HL-60 (cell line): ENCODE data around the gene ARHGAP24.

Source experiments
- DNase-seq, 2 experiments: peaks; one replicate each; pipeline ENCODE4 v3.0.0-alpha.2; 2010 to 2020; ENCODE audit warnings: low read depth in 1 of 2, low spot score in 1 of 2
- H3K27ac ChIP-seq: fragments of 250-450 bp; sonication (Bioruptor Pico); replicated peaks from 2 replicates; pipeline ENCODE4 v1.5.1; 2020; ENCODE audit warnings: mild to moderate bottlenecking, moderate library complexity
- H3K27me3 ChIP-seq: fragments of 250-450 bp; sonication (Bioruptor Pico); 2 replicates; pipeline ENCODE4 v1.5.1; 2021; ENCODE audit warnings: mild to moderate bottlenecking, moderate library complexity; ENCODE audit not compliant: insufficient read depth, poor library complexity, severe bottlenecking
- H3K4me3 ChIP-seq: replicated peaks from 2 replicates; pipeline ENCODE4 v1.5.1; 2011; ENCODE audit warnings: mild to moderate bottlenecking, control low read depth, low read length; ENCODE audit not compliant: insufficient read depth
- CTCF ChIP-seq: IDR thresholded peaks from one replicate; pipeline ENCODE4 v1.5.1; 2011; ENCODE audit warnings: low read length, control low read depth, inconsistent platforms; ENCODE audit not compliant: insufficient read depth
- GABPA ChIP-seq: IDR thresholded peaks from 2 replicates; pipeline ENCODE4 v1.6.1; 2012; ENCODE audit warnings: low read depth
- POLR2AphosphoS5 ChIP-seq: IDR thresholded peaks from 2 replicates; pipeline ENCODE4 v1.6.1; 2012; ENCODE audit warnings: low read depth
- REST ChIP-seq: IDR thresholded peaks from 2 replicates; pipeline ENCODE4 v1.6.1; 2012; ENCODE audit warnings: low read depth; ENCODE audit not compliant: insufficient replicate concordance
- SPI1 ChIP-seq: IDR thresholded peaks from 2 replicates; pipeline ENCODE4 v1.6.1; 2012; ENCODE audit warnings: low read depth, mild to moderate bottlenecking, borderline replicate concordance

Gene ARHGAP24

GRCh38 chr4:85610450-85610849 is 135.5 kb downstream of the ARHGAP24 start:
- TF ChIP-seq SPI1 (no peak), CTCF (no peak), REST (no peak), POLR2AphosphoS5 (no peak), GABPA (no peak)
- Histone ChIP-seq H3K4me3 (no peak overlapping the region), H3K27me3 (no peaks in the 10 kb centered on the region), H3K27ac (no peak overlapping the region)
- DNase-seq: no peak

- no peak for DNase-seq
- Histone ChIP-seq H3K27ac (no peak overlapping the region), H3K4me3 (no peak overlapping the region), H3K27me3 (no peaks in the 10 kb centered on the region)
- no peak for TF ChIP-seq SPI1
- TF ChIP-seq CTCF: no peak
- TF ChIP-seq REST: no peak
- TF ChIP-seq POLR2AphosphoS5: no peak
- TF ChIP-seq GABPA: no peak
Measured at GRCh38 chr4:85611661-85612060, 136.7 kb downstream of the ARHGAP24 start.

DNA sequence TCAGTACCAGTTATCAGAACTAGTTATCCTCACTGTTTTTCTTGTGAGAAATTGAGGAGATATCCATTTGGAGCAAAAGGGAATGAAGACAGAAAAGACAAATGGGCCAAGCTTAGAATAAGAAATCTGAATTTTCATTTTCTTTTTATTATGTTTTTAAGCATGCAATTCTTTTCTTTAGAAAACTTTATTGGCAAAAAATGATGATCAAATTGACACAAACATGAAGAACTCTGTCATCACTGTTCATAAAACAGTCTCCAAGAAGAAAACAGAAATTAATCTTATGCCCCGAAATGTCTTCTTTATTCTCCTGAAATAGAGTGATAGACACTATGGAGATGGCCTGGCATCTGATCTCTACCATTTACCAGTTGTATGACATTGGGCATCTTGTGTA is 139.0 kb downstream of the ARHGAP24 start:
- H3K27me3 ChIP-seq: no peaks in the 10 kb centered on the region
- no peak for DNase-seq
- TF ChIP-seq SPI1 (no peak), CTCF (no peak), POLR2AphosphoS5 (no peak), GABPA (no peak), REST (no peak)
- no peak overlapping the region for H3K27ac ChIP-seq
- no peak overlapping the region for H3K4me3 ChIP-seq
